GM06990 (cell line): ENCODE measurements around the gene PRSS8.

ENCODE experiments used
- DNase-seq: peaks from one replicate; pipeline ENCODE4 v3.0.0-alpha.2; 2011; ENCODE audit not compliant: insufficient read length; ENCODE audit errors: extremely low read depth
- H3K27me3 ChIP-seq: replicated peaks from 2 replicates; pipeline ENCODE4 v1.6.0; 2011; ENCODE audit warnings: low read length; ENCODE audit not compliant: control insufficient read depth, insufficient read depth
- H3K36me3 ChIP-seq: 2 replicates; pipeline ENCODE4 v1.5.1; 2011; ENCODE audit warnings: low read length; ENCODE audit not compliant: control insufficient read depth, insufficient read depth
- H3K4me3 ChIP-seq: replicated peaks from 2 replicates; pipeline ENCODE4 v1.5.1; 2011; ENCODE audit warnings: low read depth, mild to moderate bottlenecking, control low read depth, low read length
- TF ChIP-seq, protein P1 (sequence below): IDR thresholded peaks from 2 replicates; pipeline ENCODE4 v1.5.1; 2011; ENCODE audit warnings: low read length, control low read depth, mild to moderate bottlenecking, inconsistent platforms; ENCODE audit not compliant: insufficient read depth, poor library complexity, severe bottlenecking

PRSS8 gene

GRCh38 chr16:31130899-31131298 is 4.6 kb downstream of the PRSS8 start:
- TF ChIP-seq, protein P1, sequence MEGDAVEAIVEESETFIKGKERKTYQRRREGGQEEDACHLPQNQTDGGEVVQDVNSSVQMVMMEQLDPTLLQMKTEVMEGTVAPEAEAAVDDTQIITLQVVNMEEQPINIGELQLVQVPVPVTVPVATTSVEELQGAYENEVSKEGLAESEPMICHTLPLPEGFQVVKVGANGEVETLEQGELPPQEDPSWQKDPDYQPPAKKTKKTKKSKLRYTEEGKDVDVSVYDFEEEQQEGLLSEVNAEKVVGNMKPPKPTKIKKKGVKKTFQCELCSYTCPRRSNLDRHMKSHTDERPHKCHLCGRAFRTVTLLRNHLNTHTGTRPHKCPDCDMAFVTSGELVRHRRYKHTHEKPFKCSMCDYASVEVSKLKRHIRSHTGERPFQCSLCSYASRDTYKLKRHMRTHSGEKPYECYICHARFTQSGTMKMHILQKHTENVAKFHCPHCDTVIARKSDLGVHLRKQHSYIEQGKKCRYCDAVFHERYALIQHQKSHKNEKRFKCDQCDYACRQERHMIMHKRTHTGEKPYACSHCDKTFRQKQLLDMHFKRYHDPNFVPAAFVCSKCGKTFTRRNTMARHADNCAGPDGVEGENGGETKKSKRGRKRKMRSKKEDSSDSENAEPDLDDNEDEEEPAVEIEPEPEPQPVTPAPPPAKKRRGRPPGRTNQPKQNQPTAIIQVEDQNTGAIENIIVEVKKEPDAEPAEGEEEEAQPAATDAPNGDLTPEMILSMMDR = no peak
- no peak for DNase-seq
- no peaks in the 10 kb centered on the region for H3K27me3 ChIP-seq
- peaks cover 10% of the 10 kb centered on the region for H3K36me3 ChIP-seq
- H3K4me3 ChIP-seq = no peak overlapping the region

- no peaks in the 10 kb centered on the region for H3K27me3 ChIP-seq
- DNase-seq = no peak
- peaks cover 10% of the 10 kb centered on the region for H3K36me3 ChIP-seq
- H3K4me3 ChIP-seq = no peak overlapping the region
- TF ChIP-seq, protein P1 = no peak
These were observed 5.1 kb downstream of the PRSS8 start for GRCh38 chr16:31130336-31130891.

GRCh38 chr16:31129568-31130335 is 5.8 kb downstream of the PRSS8 start:
- DNase-seq = no peak
- TF ChIP-seq, protein P1 = no peak
- Histone ChIP-seq H3K4me3 (no peak overlapping the region), H3K36me3 (peaks cover 10% of the 10 kb centered on the region), H3K27me3 (no peaks in the 10 kb centered on the region)

DNA sequence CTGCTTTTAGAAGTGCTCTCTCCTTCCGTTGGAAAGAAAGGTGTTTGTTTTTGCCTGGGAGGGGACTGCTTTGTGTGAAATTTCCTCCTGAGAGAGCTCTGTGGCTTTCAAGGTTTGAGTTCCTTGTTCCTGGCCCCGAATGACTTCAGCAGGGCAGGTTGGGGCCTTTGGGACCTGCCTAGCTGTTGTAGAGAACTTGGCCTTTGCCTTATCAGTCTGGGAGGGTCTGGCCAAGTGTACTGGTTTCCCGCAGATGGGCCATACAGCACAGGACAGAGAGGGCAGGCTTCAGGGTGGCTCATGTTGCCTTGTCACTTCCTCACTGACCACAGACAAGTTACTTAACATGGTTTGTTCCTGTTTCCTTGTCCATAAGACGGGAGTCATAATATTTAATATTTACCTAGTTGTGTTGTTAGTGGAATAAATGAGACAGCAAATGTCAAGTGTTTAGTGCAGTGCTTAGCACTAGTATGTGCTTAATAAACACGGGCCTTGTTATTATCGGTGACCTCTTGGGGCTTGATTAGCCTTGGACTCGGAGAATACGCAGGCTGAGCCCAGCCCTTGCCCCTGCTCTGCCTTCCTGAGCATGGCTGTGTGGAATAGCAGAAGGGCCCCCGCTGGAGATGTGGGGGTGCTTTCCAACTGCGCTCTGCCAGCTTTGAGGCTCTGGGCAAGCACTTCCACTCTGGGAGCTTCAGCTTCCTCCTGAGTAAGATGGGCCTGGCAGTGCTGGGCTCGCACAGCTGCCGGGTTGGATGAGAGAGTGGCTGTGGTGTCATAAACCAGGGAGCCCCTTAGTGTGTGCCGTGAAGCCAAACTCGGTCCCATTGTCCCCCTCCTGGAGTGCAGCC is 6.6 kb downstream of the PRSS8 start:
- Histone ChIP-seq H3K36me3 (peaks cover 10% of the 10 kb centered on the region), H3K4me3 (no peak overlapping the region), H3K27me3 (no peaks in the 10 kb centered on the region)
- DNase-seq = no peak
- TF ChIP-seq, protein P1 = no peak

GRCh38 chr16:31127182-31127581 is 8.3 kb downstream of the PRSS8 start:
- TF ChIP-seq, protein P1 = no peak
- Histone ChIP-seq H3K4me3 (no peak overlapping the region), H3K27me3 (no peaks in the 10 kb centered on the region), H3K36me3 (peaks cover 10% of the 10 kb centered on the region)
- no peak for DNase-seq
